GM19240 (cell line): ENCODE data around the gene MAN1A2.
A peak's percentile ranks its signal among the peaks of the same experiment; 100 is the strongest.

Source experiments
- DNase-seq: peaks from one replicate; pipeline ENCODE4 v3.0.0; 2011; ENCODE audit warnings: low spot score; ENCODE audit not compliant: insufficient read length

The MAN1A2 gene

DNA sequence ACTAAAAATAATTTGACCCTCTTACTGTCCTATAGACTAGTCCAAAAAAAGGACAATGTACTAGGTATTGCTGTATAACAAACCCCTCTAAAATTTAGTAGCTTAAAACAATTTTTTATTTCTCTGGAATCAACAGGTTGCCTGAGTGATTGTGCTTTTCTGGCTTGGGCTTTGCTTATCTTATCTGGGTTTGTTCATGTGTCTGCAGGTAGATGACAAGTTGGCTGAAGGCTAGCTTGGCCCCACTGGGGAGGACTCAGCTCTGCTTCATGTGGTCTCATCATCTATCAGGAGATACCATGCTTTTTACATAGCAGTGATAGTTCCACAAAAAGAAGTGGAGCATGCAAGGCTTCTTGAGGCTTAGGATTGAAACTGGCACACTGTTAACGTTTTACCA lies 114.2 kb downstream of the MAN1A2 start:
- no peak for DNase-seq

DNA sequence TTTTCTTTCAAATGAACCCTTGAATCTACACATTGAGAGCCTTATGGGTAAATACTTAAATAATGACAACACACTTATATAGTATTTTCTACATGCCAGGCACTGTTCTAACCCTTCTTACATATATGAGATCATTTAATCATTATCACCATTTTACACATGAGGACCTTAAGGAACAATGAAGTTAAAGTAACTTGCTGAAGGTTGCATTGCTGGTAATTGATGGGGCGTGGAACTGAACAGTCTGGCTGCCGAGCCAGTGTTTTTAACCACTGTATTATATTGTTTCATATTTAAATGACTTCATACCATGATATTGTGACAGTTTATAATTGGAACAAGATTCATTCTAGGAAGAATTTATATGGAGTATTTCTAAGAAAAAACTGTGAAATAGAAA lies 126.7 kb downstream of the MAN1A2 start:
- no peak for DNase-seq

DNA sequence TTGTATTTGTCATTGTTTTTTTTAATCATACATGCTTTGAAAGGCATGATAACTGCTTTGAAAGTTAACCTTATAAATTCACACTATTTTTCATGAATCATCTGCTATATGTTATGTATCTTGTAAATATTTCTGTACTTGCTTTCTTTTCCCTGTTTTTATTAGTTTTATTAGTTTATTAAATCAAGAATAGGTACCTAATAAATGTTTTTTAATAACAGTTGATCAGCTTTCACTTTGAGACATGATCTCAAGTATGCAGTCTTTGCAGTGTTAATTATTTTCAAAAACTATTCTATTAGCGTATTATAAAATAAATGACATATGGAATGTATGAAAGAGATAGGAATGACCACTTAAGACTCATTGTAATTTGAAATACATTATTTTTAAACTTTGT lies 127.8 kb downstream of the MAN1A2 start:
- DNase-seq = no peak

DNA sequence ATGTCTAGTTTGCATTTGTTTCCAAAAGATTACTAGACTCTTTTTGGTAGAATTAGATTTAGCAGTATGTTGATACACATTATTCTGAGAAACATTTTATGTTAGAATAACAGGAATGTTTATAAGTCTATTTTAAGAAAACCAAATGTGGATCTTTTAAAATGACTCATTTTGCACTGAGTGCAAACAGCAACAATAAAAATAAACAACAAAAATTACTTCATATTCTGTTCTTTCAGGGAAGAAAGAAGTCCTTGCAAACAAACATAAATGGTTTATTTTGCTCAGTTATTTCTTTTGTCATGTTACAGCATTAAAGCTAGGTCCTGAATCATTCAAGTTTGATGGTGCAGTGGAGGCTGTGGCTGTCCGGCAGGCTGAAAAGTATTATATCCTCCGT lies 131.8 kb downstream of the MAN1A2 start:
- no peak for DNase-seq

DNA sequence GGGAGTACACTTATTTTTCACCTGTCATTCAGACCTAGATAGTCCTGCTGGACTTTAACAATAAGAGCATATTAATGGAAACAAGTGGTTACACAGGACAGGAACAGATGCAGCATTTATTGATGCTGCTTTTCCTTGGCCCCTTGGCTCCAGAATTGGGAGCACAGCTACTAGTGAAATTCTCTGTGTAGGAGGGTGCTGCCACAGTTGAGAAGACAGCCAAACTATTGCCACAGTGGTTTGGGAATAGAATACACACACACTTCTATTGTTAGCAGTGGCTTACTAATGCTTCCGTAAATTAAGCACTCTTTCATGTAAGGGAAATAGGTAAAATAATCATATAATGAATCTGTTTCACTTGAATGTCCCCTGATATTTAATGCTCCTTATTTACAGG lies 133.3 kb downstream of the MAN1A2 start:
- no peak for DNase-seq

DNA sequence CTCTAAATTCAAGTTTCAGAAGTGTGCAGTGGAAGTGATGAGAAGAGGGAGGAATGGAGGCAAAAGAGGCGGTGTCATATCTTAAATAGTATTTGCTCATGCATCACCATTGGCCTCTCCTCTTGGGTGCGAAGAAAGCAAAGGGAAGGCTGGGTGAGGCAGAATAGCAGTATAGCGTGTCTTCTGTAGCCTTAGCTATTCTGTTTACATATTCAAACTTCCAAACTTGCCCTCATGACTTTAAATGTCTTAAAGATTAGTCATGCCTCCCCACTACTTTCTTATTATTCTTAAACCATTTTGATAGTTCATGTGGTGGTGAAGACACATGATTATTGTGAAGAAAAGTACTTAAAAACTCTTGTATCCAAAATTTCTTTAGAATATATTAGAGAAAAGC lies 134.0 kb downstream of the MAN1A2 start:
- DNase-seq = no peak

DNA sequence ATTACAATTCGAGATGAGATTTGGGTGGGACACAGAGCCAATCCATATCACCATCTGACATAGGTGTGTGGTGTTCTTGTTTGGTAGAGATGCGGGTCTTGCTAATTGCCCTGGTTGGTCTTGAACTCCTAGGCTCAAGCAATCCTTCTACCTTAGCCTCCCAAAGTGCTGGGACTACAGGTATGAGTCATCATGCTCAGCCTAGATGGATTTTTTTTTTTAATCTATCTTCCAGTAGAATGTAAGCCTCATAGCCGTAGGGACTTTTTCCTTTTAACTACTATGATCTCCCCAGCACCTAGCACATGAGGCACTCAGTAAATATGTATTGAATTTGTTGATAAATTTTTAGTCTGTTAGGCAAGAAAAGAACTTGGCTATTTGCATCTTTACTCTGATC lies 144.0 kb downstream of the MAN1A2 start:
- DNase-seq = no peak

DNA sequence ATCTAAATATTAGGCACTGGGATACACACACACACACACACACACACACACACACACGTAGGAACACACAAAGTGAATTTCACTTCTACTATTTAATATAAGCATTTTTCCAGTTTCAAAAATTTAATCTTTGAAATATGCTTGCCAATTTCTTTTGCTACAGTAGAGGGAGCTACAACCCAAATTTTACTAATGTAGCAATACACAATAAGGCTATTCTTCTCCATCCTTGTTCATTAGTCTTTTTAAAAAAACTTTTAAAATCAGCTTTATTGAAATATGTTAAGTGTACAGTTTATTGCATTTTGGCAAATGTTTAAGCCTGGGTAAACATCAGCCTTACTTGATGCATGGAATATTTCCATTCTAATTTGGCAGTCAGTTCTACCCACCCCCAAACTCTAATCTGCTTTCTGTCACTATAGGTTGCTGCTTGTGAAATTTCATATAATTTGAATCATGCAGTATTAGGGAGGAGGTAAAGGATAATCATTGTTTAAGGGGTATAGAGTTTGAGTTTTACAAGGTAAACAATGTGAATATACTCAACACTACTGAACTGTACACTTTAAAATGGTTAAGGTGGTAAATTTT lies 145.6 kb downstream of the MAN1A2 start:
- no peak for DNase-seq

DNA sequence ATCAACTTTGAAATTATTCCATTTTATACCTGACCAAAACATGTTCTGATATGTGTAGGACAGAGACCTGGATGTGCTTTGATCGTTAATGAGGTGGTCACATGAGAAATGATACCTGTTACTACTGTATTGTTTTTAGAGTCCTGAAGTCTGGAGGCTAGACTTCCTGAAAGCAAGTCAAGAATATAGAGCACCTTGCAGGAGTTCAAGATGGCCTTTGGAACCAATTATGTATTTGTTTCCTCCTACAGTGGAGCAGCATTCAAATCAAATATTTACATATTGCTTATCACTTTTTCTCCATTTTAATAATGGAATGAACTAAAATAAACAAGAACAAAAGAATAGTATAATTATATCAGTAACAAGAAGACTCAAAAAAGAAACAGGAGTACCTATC lies 155.9 kb downstream of the MAN1A2 start:
- no peak for DNase-seq

DNA sequence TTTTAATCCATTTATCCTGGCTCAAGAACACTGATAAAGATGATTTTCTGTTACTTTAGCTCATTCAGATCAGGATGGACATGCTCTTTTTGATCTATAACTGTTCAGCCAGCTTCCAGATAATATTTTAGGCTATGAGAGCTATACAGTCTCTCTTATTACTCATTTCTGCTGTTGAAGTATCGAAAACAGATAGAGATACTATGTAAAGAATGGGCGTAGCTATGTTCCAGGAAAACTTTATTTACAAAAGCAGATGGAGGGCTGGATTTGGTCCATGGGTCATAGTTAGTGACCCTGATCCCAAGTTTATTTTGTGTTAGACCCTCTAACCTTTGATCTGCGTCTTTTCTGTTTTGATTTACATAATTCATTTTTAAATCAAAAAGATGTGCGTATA lies 159.8 kb downstream of the MAN1A2 start:
- DNase-seq = no peak

DNA sequence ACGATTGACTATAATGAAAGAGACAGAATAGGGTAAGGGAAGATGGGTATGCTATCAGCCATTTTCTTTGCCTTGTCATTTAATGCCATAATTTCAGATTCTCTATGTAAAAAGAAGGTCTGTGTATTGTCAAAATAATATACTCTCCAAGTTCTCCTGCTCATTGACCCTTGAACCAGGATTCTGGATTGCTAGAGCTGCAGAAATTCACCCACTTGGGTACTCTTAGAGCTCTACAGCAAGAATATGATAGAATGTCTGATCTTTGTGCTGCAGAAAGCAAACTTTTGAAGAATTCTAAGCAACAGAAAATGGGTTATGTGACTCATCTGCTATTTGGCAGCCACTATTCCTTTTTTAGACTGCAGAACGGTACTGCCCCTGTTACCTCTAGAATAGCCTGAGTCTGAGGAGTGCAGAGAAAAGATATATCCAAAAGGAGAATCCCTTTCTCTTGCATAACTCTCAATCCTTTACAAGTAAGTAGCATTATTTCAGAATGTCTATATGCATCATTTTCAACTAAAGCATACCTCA lies 160.4 kb downstream of the MAN1A2 start:
- no peak for DNase-seq

DNA sequence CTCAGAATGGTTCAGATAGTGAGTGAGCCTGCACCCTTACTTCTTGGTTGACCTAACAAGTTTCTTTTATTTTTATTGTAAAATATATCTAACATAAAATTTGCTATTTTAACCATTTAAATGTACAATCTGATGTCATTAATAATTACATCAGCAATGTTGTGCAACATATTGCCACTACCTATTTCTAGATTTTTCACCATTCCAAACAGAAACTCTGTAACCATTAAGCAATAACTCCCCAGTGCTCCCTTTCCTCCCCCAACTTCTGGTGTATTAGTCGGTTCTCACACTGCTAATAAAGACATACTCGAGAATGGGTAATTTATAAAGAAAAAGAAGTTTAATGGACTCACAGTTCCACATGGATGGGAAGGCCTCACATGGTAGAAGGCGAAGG lies 162.4 kb downstream of the MAN1A2 start:
- no peak for DNase-seq

DNA sequence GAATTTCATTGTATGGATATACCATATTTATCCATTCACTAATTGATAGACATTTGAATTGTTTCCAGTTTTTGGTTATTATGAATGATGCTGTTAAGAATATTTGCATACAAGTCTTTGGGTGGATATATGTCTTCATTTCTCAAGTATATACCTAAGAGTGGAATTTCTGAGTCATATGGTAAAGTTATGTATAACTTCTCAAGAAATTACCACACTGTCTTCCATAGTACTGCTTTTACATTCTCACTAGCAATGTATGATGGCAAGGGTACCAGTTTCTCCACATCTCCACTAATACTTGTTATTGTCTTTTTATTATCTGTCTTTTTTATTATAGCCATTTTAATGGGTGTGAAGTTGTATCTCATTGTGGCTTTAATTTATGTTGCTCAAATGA lies 164.0 kb downstream of the MAN1A2 start:
- DNase-seq = no peak

DNA sequence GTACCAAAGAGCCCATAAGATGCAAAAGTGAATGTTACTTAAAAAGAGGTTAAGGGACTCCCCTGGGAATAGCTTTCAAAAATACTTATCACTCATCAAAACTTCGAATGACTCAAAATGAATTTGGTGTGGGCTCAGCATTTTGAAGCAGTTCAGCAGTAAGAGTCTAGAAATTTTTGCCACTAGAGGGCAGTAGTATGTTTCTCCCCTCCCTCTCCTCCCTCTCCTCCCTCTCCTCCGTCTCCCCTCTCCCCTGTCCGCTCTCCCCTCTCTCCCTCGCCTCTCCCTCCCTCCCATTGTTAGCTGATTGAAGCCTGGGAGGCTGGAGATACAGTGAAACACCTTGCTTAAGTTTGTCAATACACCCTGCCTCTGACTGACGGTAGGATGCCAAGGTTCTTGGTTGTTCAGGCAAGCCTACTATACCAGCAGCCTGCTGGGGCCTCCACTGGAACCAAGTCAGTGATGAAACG lies 167.8 kb downstream of the MAN1A2 start:
- peak; percentile 6 for DNase-seq

DNA sequence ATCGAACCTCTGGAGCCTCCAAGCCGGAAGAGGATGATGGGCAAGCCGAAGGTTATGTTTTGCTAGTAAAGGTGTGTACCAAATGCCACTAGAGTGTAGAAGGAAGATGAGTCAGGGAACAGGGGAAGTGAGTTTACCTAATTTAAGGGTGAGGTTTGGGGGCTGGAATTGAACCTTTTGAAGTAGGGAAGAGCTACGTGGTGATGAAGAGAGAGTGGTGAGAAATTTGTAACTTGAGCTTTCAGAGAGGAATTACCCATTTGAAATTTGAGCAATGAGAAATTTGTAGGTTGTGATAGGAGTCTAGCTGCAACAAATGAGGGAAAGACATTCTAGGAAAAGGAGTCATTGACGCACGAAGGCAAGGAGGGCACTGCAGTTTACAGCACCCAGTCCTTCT lies 168.6 kb downstream of the MAN1A2 start:
- DNase-seq = no peak

DNA sequence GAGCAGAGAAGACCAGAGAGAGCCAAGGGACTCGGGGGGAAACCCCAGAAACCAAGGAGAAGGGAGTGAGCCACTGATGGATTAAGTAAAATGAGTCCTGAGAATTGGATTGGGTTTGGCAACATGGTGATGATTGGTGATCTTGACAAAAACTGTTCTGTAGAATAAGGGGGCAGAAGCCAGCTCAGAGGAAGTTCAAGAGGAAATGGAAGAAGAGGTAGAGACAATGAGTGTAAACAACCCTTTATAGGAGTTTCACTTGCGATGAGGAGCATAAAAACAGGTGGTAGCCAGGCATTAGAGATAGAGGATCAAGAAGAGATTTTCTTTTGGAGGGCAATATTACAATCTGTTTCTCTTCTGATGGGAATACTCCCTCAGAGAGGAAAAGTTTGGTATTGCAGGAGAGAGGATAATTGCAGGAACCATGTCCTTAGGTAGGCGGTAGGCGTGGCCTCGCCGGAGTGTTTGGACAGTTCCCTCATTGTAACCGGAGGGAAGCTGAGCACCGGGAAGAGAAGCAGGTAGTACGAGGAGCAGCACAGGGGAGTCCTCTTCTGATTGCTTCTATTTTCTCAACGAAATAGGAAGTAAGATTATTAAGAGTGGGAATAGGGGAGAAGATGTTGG lies 170.2 kb downstream of the MAN1A2 start:
- no peak for DNase-seq

DNA sequence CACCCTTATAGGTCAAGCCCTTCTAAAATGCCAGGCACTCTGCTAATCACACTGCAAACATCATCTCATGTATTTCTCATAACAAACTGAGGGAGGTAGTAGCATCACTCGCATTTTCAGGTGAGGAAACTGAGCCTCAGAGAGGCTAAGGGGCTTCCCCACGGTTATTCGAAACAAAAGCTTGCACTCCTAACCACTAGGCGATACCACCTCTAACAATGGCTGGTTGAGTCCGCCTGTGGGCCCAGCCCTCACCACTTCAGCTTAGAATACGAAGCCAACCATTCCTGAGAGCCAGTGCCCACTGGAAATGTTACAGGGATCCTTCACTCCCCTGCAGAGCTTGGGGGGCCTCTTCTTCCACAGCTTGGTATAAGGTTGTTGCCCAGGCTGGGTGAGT lies 173.3 kb downstream of the MAN1A2 start:
- DNase-seq = no peak

DNA sequence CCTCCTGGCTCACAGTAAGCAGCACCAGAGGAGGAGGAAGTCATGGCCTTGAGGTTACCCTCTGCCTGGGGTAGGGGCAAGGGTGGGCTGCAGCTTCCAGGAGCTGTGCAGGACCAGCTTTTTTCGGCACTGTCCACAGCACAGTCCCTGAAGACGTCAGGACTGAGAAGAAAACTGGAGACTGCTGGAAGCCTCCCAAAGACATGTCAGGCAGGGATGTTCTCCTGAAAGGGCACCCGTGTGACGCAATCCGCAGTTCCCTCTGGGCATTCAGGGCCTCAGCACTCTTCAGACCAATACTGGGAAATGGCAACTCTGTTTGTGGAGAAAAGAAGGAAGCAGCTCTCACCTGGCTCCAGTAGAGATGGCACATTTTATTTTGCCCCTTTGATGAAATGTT lies 173.8 kb downstream of the MAN1A2 start:
- no peak for DNase-seq

DNA sequence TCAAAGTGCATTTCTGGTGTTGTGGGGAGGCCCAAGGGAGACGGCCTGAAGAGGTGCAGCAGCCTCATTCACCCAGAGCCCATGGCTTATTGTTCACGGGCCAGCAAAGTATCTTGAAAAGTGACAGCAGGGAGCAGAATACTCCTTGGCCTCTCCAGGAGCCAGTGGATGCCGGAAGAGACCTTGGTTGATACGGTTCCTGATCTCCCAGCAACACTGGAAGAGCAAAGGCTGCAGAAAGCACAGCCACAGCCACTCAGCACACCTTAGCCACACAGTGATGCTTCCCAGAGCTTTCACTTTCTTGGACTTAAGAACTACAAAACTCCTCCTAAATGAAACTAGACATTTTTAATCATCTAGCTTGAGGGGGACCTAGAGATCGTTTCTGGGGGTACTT lies 174.3 kb downstream of the MAN1A2 start:
- DNase-seq = no peak

DNA sequence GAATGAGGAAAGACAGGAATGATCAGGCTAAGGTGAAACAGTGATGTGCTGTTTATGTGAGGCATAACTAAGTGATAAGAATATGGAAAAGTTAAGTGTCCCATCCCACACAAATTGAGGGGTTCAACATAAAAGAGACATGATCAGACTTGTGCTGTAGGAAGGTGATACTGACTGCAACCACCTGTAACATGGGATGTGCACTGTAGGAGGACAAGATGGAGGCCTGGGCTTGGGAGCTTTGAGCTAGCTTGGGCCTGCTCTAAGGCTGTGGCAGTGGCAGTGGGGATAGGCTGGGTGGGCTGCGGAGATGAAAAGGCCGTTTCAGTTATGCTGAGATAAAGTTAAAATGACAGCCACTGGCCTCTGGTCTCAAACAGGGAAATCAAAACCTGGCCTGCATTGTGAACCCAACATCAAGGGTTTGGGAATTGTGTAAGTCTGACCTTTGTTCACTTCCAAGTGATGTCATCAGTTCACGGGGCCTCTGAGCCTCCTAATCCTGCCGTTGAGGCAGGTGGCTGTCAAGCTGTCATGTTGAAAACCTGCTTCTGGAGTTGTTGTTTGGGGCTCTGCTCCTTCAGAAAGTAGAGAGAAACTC lies 177.4 kb downstream of the MAN1A2 start:
- DNase-seq = no peak

DNA sequence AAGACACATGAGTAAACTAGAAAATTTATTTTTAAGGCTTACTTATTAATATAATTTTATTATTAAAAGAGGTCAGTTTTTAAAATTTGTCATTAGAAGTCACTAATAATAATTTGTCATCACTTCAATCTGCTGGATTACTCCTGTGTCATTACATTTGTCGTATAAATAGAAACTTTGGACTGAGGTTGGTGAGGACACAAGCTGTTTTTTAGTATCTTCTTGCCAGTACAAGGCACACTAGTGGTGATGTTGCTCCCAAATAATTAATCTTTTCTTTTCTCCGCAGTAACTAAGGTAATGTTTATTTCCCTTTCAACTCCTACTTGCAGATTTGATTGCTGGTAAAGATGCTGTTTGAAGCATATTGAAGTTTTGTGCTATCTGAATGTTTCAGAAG lies 179.2 kb downstream of the MAN1A2 start:
- DNase-seq = no peak

DNA sequence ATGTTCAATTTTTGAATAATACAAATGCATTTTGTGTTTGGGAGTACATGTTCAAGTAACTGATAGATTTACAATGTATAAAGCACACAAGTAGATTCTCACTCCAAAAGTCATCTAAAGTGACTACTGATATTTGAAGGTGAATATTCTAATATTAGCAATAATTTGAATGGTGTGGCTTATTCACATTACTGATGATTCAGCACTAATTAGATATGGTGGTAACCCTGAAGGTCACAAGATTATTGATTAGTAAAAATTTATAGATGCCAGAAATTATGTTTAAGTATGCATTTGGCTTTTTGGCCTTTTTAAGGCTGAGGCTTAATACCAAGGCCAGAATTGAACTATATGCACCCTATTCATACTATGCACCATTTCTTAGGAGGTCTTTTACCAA lies 186.2 kb downstream of the MAN1A2 start:
- DNase-seq = no peak

DNA sequence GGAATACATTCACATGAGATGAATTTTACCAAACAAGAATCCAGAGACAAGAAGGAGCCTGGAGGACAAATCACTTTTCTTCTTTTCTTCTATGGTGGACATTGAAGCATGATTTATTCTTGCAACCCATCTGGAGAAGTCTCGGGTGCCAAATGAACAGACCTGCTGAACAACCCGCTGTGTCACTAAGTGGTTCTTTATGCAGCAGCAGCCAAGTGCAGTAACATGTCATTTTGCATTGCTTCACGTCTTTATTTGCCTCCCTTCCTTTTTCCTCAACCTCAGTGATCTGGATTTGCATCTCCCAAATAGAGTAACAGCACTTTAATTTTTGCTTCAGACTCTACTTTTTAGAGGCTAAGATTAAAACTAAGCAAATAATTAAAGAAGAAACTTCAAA lies 188.6 kb downstream of the MAN1A2 start:
- DNase-seq = no peak
